Upper lobe of left lung (tissue), 6 donors: ENCODE data around the gene ZDHHC9. TPM values are rescaled to one million over a fixed set of nuclear protein-coding genes. Genes with fewer than 3 reads are reported as not detected.

Experiments
- ATAC-seq, 2 donors: fragments of 200-7000 bp; cut with Tn5 transposase; one replicate each; pipeline ENCODE4 v1.9.1; 2022; ENCODE audit warnings: mild to moderate bottlenecking in 2 of 2, moderate library complexity in 2 of 2; ENCODE audit not compliant: low FRiP score in 2 of 2
- DNase-seq, 2 donors: peaks; one replicate each; pipeline ENCODE4 v3.0.0-alpha.2; 2019 to 2020
- H3K27ac ChIP-seq, 4 donors: fragments of 200-600 bp; sonication (generic); one replicate each; pipeline ENCODE4 v1.5.1; 2016 to 2019
- H3K27me3 ChIP-seq, 4 donors: fragments of 200-600 bp; sonication (generic); one replicate each; pipeline ENCODE4 v1.5.1; 2017 to 2019
- H3K36me3 ChIP-seq, 4 donors: fragments of 200-600 bp; sonication (generic); one replicate each; pipeline ENCODE4 v1.5.1; 2016 to 2019
- H3K4me1 ChIP-seq, 4 donors: fragments of 200-600 bp; sonication (generic); one replicate each; pipeline ENCODE4 v1.5.1; 2018 to 2019
- H3K4me3 ChIP-seq, 4 donors: fragments of 200-600 bp; sonication (generic); one replicate each; pipeline ENCODE4 v1.5.1; 2017 to 2019; ENCODE audit warnings: mild to moderate bottlenecking in 2 of 4, moderate library complexity in 1 of 4
- H3K9me3 ChIP-seq, 4 donors: fragments of 200-600 bp; sonication (generic); one replicate each; pipeline ENCODE4 v1.5.1; 2018 to 2019
- CTCF ChIP-seq, 6 experiments: fragments of 450-650 bp in 4 of 6; fragments of 200-600 bp in 2 of 6; sonication (generic) in 2 of 6; IDR thresholded peaks; one replicate each; pipeline ENCODE4 v1.5.1; 2016 to 2019; ENCODE audit warnings: antibody characterized with exemption in 6 of 6
- EP300 ChIP-seq, 4 donors: sonication (generic); formaldehyde crosslinking; IDR thresholded peaks; one replicate each; pipeline ENCODE4 v1.5.1; 2017; ENCODE audit warnings: antibody characterized with exemption in 4 of 4, control low read depth in 2 of 4
- POLR2A ChIP-seq, 4 donors: fragments of 450-650 bp; IDR thresholded peaks; one replicate each; pipeline ENCODE4 v1.5.1; 2016 to 2017; ENCODE audit warnings: antibody characterized with exemption in 4 of 4, mild to moderate bottlenecking in 2 of 4
- POLR2AphosphoS5 ChIP-seq, 2 donors: sonication (generic); formaldehyde crosslinking; IDR thresholded peaks; one replicate each; pipeline ENCODE4 v1.5.1; 2017; ENCODE audit warnings: antibody characterized with exemption in 2 of 2
- WGBS, 2 donors: methylation state at CpG; one replicate each; pipeline ENCODE4 v1.1.5; 2017 to 2018; 5-methylcytosine and 5-hydroxymethylcytosine counted together
- total RNA-seq, 6 donors: library from RNA; depleted of rRNA in 4 of 6; stranded (reverse); fragments of >200 nt in 4 of 6; gene quantifications; one replicate each; pipeline versions ENCODE4 v1.1.0 to v1.2.1, GENCODE V29; 2016 to 2021
- donor health status: DM: no; HTN: no; CAD: no; lungs with moderate emphysema.
- donor health status: DM: no; HTN: yes; CAD: no; lungs with severe emphysema.

ZDHHC9 gene
- total RNA-seq, 6 donors from 2014 or later = 16.8 to 67.8 (median 41.7) TPM

- WGBS, 2 donors = 42 to 66% methylated on average over 2 of the region's 2 CpGs
- no peak overlapping the region for H3K4me3 ChIP-seq
- H3K27ac ChIP-seq = no peak overlapping the region
- DNase-seq (peak in 1 of 2 donors; percentile 26), ATAC-seq (peak in 1 of 2 donors; percentile 53)
- TF ChIP-seq EP300 (IDR thresholded peaks at IDR 0.05) = no peak
- peak; percentile 29 to 52 (median 40) for TF ChIP-seq CTCF (IDR thresholded peaks at IDR 0.05)
- TF ChIP-seq POLR2AphosphoS5 (IDR thresholded peaks at IDR 0.05) = no peak
- no peak for TF ChIP-seq POLR2A (IDR thresholded peaks at IDR 0.05)
- H3K36me3 ChIP-seq = peaks cover 0 to 8% (median 2%) of the 10 kb centered on the region in 4 donors
- H3K9me3 ChIP-seq = no peaks in the 10 kb centered on the region
- no peaks in the 10 kb centered on the region for H3K4me1 ChIP-seq
- no peaks in the 10 kb centered on the region for H3K27me3 ChIP-seq
Observed at GRCh38 chrX:129823115-129823514, 20.6 kb downstream of the ZDHHC9 start.

GRCh38 chrX:129818123-129818522 lies 25.6 kb downstream of the ZDHHC9 start:
- H3K9me3 ChIP-seq = no peaks in the 10 kb centered on the region
- H3K4me1 ChIP-seq = no peaks in the 10 kb centered on the region
- peaks cover 0 to 8% (median 0%) of the 10 kb centered on the region in 4 donors for H3K36me3 ChIP-seq
- DNase-seq (no peak), ATAC-seq (no peak)
- H3K27me3 ChIP-seq = no peaks in the 10 kb centered on the region
- H3K4me3 ChIP-seq = no peak overlapping the region
- no peak for TF ChIP-seq CTCF (IDR thresholded peaks at IDR 0.05)
- no peak for TF ChIP-seq POLR2AphosphoS5 (IDR thresholded peaks at IDR 0.05)
- TF ChIP-seq EP300 (IDR thresholded peaks at IDR 0.05) = no peak
- TF ChIP-seq POLR2A (IDR thresholded peaks at IDR 0.05) = no peak
- no peak overlapping the region for H3K27ac ChIP-seq
- WGBS, 2 donors = 70 to 94% methylated on average over 2 of the region's 2 CpGs

GRCh38 chrX:129813662-129814368 lies 29.9 kb downstream of the ZDHHC9 start:
- Histone ChIP-seq H3K27me3 (no peaks in the 10 kb centered on the region), H3K27ac (no peak overlapping the region), H3K4me1 (no peaks in the 10 kb centered on the region), H3K4me3 (no peak overlapping the region), H3K9me3 (no peaks in the 10 kb centered on the region), H3K36me3 (peaks cover 0 to 38% (median 2%) of the 10 kb centered on the region in 4 donors)
- 67 to 94% methylated on average over 6 of the region's 6 CpGs for WGBS, 2 donors
- TF ChIP-seq EP300 (IDR thresholded peaks at IDR 0.05) = no peak
- TF ChIP-seq POLR2AphosphoS5 (IDR thresholded peaks at IDR 0.05) = no peak
- no peak for TF ChIP-seq POLR2A (IDR thresholded peaks at IDR 0.05)
- TF ChIP-seq CTCF (IDR thresholded peaks at IDR 0.05) = no peak
- DNase-seq = no peak
- ATAC-seq = peak in 1 of 2 donors; percentile 30

GRCh38 chrX:129808829-129809796 lies 34.6 kb downstream of the ZDHHC9 start:
- Histone ChIP-seq H3K27ac (peak overlapping the region in 2 of 4 donors; percentile 16 to 43), H3K36me3 (peaks cover 0 to 51% (median 2%) of the 10 kb centered on the region in 4 donors), H3K4me3 (no peak overlapping the region), H3K4me1 (no peaks in the 10 kb centered on the region), H3K9me3 (no peaks in the 10 kb centered on the region), H3K27me3 (no peaks in the 10 kb centered on the region)
- TF ChIP-seq POLR2A (IDR thresholded peaks at IDR 0.05) (no peak), POLR2AphosphoS5 (IDR thresholded peaks at IDR 0.05) (no peak), EP300 (IDR thresholded peaks at IDR 0.05) (no peak), CTCF (IDR thresholded peaks at IDR 0.05) (no peak)
- WGBS, 2 donors = 73 to 92% methylated on average over 7 of the region's 7 CpGs
- peak in 1 of 2 donors; percentile 52 for ATAC-seq
- no peak for DNase-seq
